ENCODE measurements around the gene MSX2. TPM values are rescaled to one million over a fixed set of nuclear protein-coding genes. Genes with fewer than 3 reads are reported as not detected.

MSX2 gene
- total and polyA plus RNA-seq, 9 of the 15 experiments (the other 6 are each of a cell fraction or from before 2014, with no cell fraction given) = not detected

DNA sequence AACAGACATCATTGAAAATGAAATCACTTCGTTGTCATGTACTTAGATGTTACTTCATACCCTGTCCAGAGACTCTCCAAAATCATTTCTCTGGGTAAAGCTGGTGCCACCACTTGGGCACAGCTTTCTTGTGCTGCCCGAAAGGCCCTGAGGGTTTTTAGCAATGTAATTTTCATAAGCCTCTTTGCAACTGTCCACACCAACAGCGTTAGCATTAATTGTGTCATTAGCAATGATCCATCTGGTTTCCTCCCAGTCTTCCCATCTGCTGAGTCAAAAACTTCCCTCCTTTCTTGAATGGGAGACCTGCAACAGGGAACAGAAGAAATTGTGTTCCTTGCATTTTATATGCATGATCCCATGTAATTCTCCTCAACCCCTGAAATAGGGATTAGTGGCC is 8.6 kb upstream of the MSX2 start:
- Histone ChIP-seq H2AFZ (ENCODE audit: low read depth, low read length) (no peak overlapping the region), H3K9me1 (ENCODE audit: control insufficient read depth, insufficient read depth, low read length) (no peaks in the 10 kb centered on the region), H3K4me3 (no peak overlapping the region), H3K27me3 (ENCODE audit: control insufficient read depth in 2 of 2, insufficient read depth in 2 of 2, low read length in 2 of 2) (peaks cover 23 to 29% of the 10 kb centered on the region in 2 experiments), H3K4me1 (replicated peaks in 1 of 2; ENCODE audit: control insufficient read depth in 2 of 2, insufficient read depth in 2 of 2, low read length in 2 of 2) (no peaks in the 10 kb centered on the region), H3K79me2 (ENCODE audit: control insufficient read depth, insufficient read depth, low read length) (no peaks in the 10 kb centered on the region), H3K9ac (ENCODE audit: insufficient read depth in 1 of 2, low read depth in 2 of 2, low read length in 2 of 2) (no peak overlapping the region), H4K20me1 (replicated peaks; ENCODE audit: control insufficient read depth, insufficient read depth, low read length) (no peaks in the 10 kb centered on the region; the same call in 1 of the 2 replicates), H3K36me3 (ENCODE audit: control insufficient read depth, insufficient read depth, low read length) (no peaks in the 10 kb centered on the region), H3K27ac (ENCODE audit: extremely low read depth, low read depth, low read length) (no peak overlapping the region), H3K4me2 (ENCODE audit: insufficient read depth, low read length) (no peak overlapping the region), H3K9me3 (replicated peaks; ENCODE audit: control insufficient read depth, insufficient read depth, low read depth, low read length) (no peaks in the 10 kb centered on the region)
- intact Hi-C loops (cut with micrococcal nuclease) (no loop called here), in situ Hi-C loops (cut with MboI) (no loop called here)
- ChIA-PET CTCF (ENCODE audit: low intra/inter-chr PET ratio) (no interaction called here), POLR2A (no interaction called here)
- no peak for TF ChIP-seq HNRNPUL1 (IDR thresholded peaks at IDR 0.05; ENCODE audit: low read length)
- TF ChIP-seq, protein P1, sequence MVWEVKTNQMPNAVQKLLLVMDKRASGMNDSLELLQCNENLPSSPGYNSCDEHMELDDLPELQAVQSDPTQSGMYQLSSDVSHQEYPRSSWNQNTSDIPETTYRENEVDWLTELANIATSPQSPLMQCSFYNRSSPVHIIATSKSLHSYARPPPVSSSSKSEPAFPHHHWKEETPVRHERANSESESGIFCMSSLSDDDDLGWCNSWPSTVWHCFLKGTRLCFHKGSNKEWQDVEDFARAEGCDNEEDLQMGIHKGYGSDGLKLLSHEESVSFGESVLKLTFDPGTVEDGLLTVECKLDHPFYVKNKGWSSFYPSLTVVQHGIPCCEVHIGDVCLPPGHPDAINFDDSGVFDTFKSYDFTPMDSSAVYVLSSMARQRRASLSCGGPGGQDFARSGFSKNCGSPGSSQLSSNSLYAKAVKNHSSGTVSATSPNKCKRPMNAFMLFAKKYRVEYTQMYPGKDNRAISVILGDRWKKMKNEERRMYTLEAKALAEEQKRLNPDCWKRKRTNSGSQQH (CRISPR knock-in tag; IDR thresholded peaks at IDR 0.05) = no peak
- no peak for TF ChIP-seq PHF21A (IDR thresholded peaks at IDR 0.05; ENCODE audit: borderline replicate concordance, low read depth)
- TF ChIP-seq FOXK2 (conservative IDR thresholded peaks at IDR 0.05 in 1 of 2, IDR thresholded peaks at IDR 0.05 in 1 of 2; ENCODE audit: low read depth in 2 of 2) = no peak
- no peak for FAIRE-seq
- 0% methylated on average over 3 of the region's 3 CpGs for WGBS (ENCODE audit: insufficient coverage, low coverage, missing lambda C conversion rate)
- DNase-seq (ENCODE audit: extremely low read depth in 1 of 4, low spot score in 3 of 4) = no peak
- no TSS peak for BruUV-seq (replicated peaks)
- no peak for ATAC-seq
